SK-N-MC (cell line): ENCODE data around the gene TMEM126A.

Experiments
- EZH2 ChIP-seq: fragments of 200-600 bp; sonication (generic); IDR thresholded peaks from one replicate; pipeline ENCODE4 v1.6.1; 2017; ENCODE audit warnings: antibody characterized with exemption
- POLR2AphosphoS5 ChIP-seq: IDR thresholded peaks from 2 replicates; pipeline ENCODE4 v1.6.1; 2012; ENCODE audit warnings: mild to moderate bottlenecking, low read depth, low read length, borderline replicate concordance

DNA sequence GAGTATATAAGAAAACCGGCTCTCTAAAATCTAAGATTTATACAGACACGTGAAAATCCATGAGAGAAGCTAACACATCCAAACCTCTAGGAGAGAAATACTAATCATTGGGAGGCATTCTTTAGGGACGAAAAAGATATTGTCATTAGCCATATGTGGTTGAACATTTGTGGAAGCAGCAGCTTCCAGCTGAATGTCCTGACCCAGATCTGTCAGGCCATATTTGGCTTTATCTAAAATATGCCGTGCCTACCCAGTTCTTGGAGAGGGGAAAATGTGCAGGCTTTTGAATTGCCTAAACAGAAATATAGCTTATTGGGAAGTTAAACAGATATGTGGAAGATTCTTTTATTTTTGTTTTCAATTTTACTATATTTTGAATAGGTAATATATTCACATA, 31.8 kb downstream of the TMEM126A start:
- TF ChIP-seq POLR2AphosphoS5 (no peak), EZH2 (no peak)
